Measurements from ENCODE around the gene PIK3R1.

The PIK3R1 gene

DNA sequence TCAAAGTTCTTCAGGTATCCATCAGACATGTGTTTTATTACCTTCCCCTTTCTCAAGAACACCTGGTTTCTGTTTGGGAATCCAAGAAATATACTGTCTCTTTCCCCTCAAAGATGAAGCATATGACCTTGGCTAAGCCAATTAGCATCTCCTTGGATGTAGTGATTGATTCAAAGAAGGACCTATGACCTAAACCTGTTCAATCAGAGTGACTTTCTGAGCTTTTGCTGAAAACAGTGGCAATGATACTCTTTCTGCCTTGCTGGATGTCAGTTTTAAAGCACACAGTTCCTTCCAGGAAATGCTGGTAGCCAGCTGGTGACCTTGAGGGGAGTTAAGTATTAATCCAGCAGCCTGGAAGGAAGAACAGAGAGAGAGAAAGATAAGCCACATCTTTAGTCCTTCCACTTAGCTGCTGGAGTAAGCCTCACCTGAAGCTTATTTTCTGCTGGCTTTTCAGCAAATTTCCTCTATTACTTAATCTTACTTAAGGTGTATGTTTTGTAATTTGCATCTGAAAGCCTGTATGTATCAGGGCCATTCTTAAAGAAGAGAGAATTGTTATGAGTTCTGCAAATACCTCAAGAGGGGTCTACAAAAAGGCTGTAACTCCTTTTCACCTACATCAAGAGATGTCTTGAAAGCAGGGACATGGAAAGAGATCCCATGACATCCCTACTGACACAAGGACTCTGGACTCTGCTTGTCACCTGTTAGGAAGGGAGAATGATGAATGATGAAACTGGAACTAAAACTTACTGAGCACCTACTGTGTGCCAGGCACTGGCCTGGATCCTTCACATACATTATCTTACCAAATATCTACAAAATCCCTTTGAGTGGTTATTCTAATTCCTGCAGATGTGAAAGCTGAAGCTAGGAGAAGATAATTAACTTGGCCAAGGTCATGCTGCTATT is 35.2 kb upstream of the PIK3R1 start:
- TF ChIP-seq, protein P1, sequence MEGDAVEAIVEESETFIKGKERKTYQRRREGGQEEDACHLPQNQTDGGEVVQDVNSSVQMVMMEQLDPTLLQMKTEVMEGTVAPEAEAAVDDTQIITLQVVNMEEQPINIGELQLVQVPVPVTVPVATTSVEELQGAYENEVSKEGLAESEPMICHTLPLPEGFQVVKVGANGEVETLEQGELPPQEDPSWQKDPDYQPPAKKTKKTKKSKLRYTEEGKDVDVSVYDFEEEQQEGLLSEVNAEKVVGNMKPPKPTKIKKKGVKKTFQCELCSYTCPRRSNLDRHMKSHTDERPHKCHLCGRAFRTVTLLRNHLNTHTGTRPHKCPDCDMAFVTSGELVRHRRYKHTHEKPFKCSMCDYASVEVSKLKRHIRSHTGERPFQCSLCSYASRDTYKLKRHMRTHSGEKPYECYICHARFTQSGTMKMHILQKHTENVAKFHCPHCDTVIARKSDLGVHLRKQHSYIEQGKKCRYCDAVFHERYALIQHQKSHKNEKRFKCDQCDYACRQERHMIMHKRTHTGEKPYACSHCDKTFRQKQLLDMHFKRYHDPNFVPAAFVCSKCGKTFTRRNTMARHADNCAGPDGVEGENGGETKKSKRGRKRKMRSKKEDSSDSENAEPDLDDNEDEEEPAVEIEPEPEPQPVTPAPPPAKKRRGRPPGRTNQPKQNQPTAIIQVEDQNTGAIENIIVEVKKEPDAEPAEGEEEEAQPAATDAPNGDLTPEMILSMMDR (IDR thresholded peaks at IDR 0.05; ENCODE audit: low read depth, low read length, missing control alignments), result no peak
- Histone ChIP-seq H3K27ac (no peak overlapping the region), H3K27me3 (replicated peaks) (no peaks in the 10 kb centered on the region), H3K36me3 (replicated peaks) (no peaks in the 10 kb centered on the region), H3K4me3 (ENCODE audit: low read depth, low read length) (no peak overlapping the region)
- DNase-seq, result no peak
- in situ Hi-C loops (cut with HindIII; ENCODE audit: low pct_ligation_motif_present, low sequenced_read_pairs), result no loop called here

DNA sequence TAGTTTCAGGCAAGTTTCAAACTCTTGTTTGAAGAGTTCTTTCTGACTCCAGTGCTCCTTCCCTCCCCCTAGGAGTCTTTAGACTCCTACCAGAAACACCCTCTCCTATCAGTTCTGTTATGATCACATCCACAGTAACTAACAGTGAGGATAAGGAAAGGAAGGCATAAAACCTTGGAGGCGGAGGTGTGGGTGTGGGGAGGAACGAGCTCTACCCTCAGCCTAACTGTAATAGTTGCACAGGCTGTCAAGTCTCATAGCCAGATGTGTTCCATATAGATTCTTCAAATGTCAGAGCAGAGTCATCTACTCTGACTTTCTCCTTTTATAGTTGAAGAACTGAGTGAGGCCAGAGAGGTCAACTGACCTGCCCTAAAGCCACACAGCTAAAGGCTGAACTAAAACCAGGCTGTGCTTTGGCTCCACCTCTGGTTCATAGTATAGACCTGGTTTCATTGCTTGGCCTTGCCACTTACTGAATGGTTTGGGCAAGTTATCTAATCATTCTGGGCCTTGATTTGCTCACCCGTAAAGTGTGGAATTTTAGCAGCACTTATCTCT is 34.4 kb upstream of the PIK3R1 start:
- in situ Hi-C loops (cut with HindIII; ENCODE audit: low pct_ligation_motif_present, low sequenced_read_pairs), result no loop called here
- H3K4me3 ChIP-seq (ENCODE audit: low read depth, low read length), result no peak overlapping the region
- H3K27ac ChIP-seq, result no peak overlapping the region
- DNase-seq, result no peak
- H3K27me3 ChIP-seq (replicated peaks), result no peaks in the 10 kb centered on the region
- H3K36me3 ChIP-seq (replicated peaks), result no peaks in the 10 kb centered on the region
- TF ChIP-seq, protein P1 (IDR thresholded peaks at IDR 0.05; ENCODE audit: low read depth, low read length, missing control alignments), result no peak

DNA sequence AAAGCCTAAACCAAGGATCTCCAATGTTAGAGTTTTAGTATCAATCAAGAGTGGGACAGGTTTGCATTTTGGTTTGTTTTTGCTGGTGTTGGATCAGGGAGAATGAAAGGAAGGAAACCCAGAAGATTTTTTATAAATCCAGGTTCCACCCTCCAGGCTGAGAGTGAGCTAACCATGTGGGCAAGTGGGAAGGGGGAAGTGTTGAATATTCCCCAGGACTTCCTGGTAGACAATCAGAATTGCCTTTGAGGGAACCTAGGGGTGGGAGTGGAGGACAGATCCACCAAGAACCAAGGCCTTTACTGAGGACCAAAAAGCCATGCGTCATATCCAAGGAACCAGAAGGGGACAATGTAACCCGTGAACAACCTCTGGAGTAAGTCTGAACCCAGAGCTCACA is 33.5 kb upstream of the PIK3R1 start:
- no peak overlapping the region for H3K4me3 ChIP-seq (ENCODE audit: low read depth, low read length)
- no peak for DNase-seq
- TF ChIP-seq, protein P1 (IDR thresholded peaks at IDR 0.05; ENCODE audit: low read depth, low read length, missing control alignments), result no peak
- no peaks in the 10 kb centered on the region for H3K27me3 ChIP-seq (replicated peaks)
- no peaks in the 10 kb centered on the region for H3K36me3 ChIP-seq (replicated peaks)
- no peak overlapping the region for H3K27ac ChIP-seq
- in situ Hi-C loops (cut with HindIII; ENCODE audit: low pct_ligation_motif_present, low sequenced_read_pairs), result no loop called here

DNA sequence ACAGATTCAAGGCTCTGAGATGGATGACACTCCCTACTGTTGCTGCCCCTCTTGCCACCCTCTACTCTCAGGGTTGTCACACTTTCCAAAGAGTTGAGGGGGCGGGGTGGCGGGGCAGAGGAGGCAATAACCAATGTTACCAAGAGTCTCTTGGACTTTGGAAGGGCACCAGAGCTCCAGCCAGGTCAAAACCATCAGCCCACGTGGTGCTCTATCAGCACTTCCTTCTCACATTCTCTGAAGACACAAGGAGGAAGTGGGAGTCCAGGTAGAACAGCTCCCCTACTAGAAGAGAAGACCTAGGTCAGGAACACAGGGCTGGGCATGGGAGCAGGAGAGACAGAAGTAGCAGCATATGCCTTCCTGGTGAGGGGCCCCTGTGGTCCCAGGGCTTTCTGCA is 33.0 kb upstream of the PIK3R1 start:
- Histone ChIP-seq H3K27me3 (replicated peaks) (no peaks in the 10 kb centered on the region), H3K4me3 (ENCODE audit: low read depth, low read length) (no peak overlapping the region), H3K27ac (no peak overlapping the region), H3K36me3 (replicated peaks) (no peaks in the 10 kb centered on the region)
- in situ Hi-C loops (cut with HindIII; ENCODE audit: low pct_ligation_motif_present, low sequenced_read_pairs), result no loop called here
- no peak for DNase-seq
- TF ChIP-seq, protein P1 (IDR thresholded peaks at IDR 0.05; ENCODE audit: low read depth, low read length, missing control alignments), result no peak

DNA sequence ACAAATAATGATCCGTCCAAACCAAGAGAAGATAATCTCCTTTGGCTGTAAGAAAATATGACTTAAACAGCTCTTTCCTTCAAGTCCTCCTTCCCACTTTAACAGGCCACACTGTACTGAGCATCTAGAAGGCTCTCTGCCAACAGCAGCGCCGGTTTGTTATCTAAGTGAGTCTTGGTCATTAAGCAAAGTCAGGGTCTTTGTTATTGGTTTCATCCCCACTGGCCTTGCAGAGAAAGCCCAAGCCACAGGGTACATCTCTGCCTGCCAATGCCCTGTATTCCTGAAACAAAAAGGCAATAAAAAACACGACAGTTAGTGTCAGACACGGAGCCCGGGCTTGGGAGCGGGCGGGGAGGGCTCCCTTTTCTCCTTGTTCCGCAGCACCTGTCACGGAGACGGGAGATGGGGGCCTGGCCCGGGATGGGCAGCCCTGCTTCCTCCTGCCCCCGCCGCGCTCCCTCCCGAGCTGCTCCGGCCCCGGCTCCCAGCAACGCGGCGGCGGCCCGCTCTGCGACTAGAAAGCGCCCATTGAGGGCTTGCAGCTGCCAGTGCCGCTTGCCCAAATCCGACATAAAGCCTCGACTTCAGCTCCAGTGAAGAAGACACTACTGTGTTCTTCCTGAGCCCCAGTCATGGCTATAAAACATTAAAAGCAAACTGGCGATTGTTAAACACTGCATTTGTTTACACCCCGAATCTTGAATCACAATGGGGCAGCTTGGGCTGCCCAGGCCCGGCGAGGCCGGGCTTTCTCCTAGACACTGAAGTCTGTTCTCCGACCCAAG is 28.1 kb upstream of the PIK3R1 start:
- Histone ChIP-seq H3K27ac (no peak overlapping the region), H3K36me3 (replicated peaks) (no peaks in the 10 kb centered on the region), H3K4me3 (ENCODE audit: low read depth, low read length) (peak overlapping the region; percentile 35), H3K27me3 (replicated peaks) (no peaks in the 10 kb centered on the region)
- DNase-seq, result no peak
- TF ChIP-seq, protein P1 (IDR thresholded peaks at IDR 0.05; ENCODE audit: low read depth, low read length, missing control alignments), result no peak
- in situ Hi-C loops (cut with HindIII; ENCODE audit: low pct_ligation_motif_present, low sequenced_read_pairs), result no loop called here

Measured in brain microvascular endothelial cell (primary cell).